Astrocyte of the cerebellum (primary cell): Measurements from ENCODE around the gene TEC.

Source experiments
- DNase-seq: peaks from one replicate; pipeline ENCODE4 v3.0.0-alpha.2; 2011; ENCODE audit warnings: low read depth
- H3K4me3 ChIP-seq: 2 replicates; pipeline ENCODE4 v1.5.1; 2011; ENCODE audit warnings: mild to moderate bottlenecking, low read depth, low read length, moderate library complexity
- CTCF ChIP-seq: IDR thresholded peaks from 2 replicates; pipeline ENCODE4 v1.5.1; 2012; ENCODE audit warnings: low read length, low read depth, moderate library complexity, mild to moderate bottlenecking; ENCODE audit errors: missing control alignments
- in situ Hi-C: cut with HindIII; loops from 2 replicates; pipeline ENCODE4 v1.10.0; 2017; ENCODE audit warnings: low sequenced_read_pairs

Gene TEC

GRCh38 chr4:48210966-48211328 is 58.7 kb downstream of the TEC start:
- in situ Hi-C loops: no loop called here
- DNase-seq: no peak
- H3K4me3 ChIP-seq: no peak overlapping the region
- TF ChIP-seq CTCF: no peak

GRCh38 chr4:48205626-48206025 is 64.0 kb downstream of the TEC start:
- peak; percentile 5 for DNase-seq
- no peak overlapping the region for H3K4me3 ChIP-seq
- in situ Hi-C loops: no loop called here
- no peak for TF ChIP-seq CTCF

- no peak for TF ChIP-seq CTCF
- no peak for DNase-seq
- no peak overlapping the region for H3K4me3 ChIP-seq
- in situ Hi-C loops: no loop called here
Observed at GRCh38 chr4:48205107-48205506, 64.5 kb downstream of the TEC start.

- in situ Hi-C loops: no loop called here
- no peak overlapping the region for H3K4me3 ChIP-seq
- DNase-seq: no peak
- TF ChIP-seq CTCF: no peak
Observed at GRCh38 chr4:48203819-48204218, 65.8 kb downstream of the TEC start.

- TF ChIP-seq CTCF: no peak
- DNase-seq: no peak
- no peak overlapping the region for H3K4me3 ChIP-seq
- in situ Hi-C loops: no loop called here
Observed at GRCh38 chr4:48197643-48198237, 71.9 kb downstream of the TEC start.

- no peak for DNase-seq
- TF ChIP-seq CTCF: no peak
- in situ Hi-C loops: no loop called here
- H3K4me3 ChIP-seq: no peak overlapping the region
Observed at GRCh38 chr4:48196758-48197504, 72.7 kb downstream of the TEC start.

- in situ Hi-C loops: no loop called here
Observed at GRCh38 chr4:48195853-48196252, 73.8 kb downstream of the TEC start.

More at GRCh38 chr4:48195853-48196252, 73.8 kb downstream of the TEC start:
- no peak for TF ChIP-seq CTCF
- DNase-seq: no peak
- H3K4me3 ChIP-seq: no peak overlapping the region
